GM04504 (cell line): ENCODE data around the gene CHMP1A.

Experiments used
- DNase-seq: peaks from one replicate; pipeline ENCODE4 v3.0.0-alpha.2; 2012; ENCODE audit warnings: low read depth

Gene CHMP1A

DNA sequence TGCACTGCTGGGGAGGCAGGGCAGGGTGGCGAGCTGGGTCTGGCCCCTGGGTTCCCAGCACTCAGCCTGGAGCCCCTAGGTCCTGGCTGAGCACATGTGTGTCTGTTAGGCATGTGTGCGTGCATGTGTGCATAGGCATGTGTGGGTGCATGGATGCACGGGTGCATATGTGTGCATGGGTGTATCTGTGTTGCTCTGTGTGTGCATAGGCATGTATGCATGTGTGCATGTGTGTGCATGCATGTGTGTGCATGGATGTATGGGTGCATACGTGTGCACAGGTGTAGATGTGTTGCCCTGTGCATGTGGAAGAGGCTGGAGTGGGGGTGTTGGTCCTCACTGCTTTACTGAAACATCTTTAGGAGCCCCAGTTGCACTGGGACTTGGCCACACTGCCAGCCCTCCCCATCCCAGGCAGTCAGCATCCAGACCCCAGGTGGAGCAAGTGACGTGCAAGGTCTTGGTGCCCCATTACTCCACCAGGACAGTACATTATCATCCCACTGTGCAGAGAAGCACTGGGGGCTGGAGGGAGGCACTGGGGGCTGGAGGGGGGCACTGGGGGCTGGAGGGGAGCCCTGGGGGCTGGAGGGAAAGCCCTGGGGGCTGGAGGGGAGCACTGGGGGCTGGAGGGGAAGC lies 54.4 kb downstream of the CHMP1A start:
- no peak for DNase-seq

DNA sequence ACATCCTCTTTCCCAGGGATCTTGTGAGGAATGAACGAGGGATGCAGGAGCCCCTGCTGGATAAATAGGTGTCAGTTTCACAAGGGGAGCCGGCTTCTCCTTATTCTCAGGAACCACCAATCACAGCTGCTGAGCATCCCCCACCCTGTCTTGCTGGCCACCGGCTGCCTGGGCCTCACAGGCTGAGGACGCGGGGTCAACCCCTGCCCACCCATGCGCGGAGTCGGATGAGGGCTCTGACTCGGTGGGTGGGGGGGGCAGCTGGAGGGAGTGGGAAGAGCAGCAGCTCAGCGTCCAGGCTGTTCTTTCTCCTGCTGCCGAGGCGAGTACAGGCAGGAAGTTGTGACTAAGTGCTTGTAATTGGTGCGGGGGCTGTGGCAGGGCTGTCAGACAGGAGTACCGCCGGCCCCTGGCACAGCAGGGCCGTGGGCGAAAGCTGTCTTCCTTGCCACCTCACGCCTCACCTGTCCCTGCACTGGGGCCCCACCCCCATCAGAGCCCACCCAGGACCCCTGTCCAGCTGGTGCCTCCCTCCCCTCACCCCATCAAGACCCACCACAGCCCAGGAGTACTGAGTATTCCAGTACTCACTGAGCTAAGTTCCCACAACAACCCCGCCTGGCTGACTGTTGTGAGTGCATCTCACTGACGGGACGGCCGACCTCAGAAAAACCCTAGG lies 55.1 kb downstream of the CHMP1A start:
- peak; percentile 42 for DNase-seq

DNA sequence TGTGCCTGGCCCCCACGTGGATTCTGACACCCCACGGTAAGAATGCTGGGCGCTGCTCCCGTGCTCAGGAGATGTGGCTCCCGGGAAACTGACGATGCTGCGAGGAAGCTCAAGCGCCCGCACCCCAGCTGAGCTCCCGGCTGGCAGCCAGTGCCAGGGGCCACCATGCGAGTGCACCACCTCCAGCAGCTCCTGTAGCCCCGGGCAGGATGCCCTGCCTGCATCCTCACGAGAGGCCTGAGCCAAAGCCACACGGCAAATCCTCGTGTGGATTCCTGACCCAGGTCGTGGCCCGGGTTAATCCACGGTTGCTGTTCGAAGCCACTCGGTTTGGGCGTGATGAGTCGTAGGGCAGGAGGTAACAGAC lies 55.6 kb downstream of the CHMP1A start:
- no peak for DNase-seq

DNA sequence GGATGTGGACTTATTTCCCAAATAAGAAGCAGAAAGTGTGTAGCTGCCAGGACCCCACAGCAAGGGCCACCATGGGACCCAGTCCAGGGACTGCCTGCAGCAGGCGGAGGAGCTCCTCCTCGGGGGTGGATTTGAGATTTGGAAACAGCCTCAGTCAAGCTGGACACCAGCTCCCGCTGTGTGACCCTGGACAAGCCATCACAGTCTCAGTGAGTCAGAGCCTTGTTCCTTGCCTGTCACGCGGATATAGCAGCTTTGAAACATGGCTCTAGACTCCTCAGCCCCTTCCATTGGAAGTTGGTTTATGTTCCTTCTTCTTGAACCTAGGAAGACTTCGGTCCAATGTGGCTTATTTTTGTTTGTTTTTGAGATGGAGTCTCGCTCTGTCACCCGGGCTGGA lies 56.6 kb downstream of the CHMP1A start:
- no peak for DNase-seq

DNA sequence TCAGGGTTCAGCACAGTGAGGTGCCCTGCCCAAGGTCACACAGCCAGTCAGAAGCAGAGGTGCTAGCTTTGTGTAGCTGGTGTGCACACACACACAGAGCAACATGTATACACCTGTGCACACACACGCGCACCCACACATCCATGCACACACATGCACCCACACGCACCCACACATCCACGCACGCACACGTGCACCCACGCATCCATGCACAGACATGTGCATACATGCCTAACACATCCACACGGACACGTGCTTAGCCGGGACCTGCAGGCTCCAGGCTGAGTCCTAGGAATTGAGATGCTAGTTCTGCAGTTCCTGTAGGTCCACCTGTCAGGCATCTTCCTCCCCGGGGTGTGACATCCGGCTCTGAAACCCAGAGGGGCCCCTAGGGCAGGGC lies 57.1 kb downstream of the CHMP1A start:
- DNase-seq: no peak

DNA sequence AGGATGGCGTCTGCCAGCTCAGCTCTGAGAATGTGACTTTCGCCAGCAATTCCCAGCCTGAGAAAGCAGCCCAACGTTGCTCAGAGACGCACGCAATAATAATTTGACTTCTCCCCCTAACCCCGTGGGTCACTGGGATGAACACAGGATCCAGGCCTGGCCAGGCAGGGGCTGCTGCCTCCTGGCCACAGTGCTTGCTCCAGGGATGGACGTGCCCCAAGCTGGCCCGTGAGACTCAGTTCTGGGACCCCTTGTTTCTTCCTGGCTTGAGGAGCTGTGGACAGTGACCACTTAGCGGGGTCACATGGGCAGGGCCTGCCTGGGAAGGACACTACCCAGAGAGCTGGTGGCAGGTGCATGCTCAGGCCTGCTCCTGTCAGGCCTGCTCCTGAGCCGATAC lies 57.6 kb downstream of the CHMP1A start:
- DNase-seq: no peak

DNA sequence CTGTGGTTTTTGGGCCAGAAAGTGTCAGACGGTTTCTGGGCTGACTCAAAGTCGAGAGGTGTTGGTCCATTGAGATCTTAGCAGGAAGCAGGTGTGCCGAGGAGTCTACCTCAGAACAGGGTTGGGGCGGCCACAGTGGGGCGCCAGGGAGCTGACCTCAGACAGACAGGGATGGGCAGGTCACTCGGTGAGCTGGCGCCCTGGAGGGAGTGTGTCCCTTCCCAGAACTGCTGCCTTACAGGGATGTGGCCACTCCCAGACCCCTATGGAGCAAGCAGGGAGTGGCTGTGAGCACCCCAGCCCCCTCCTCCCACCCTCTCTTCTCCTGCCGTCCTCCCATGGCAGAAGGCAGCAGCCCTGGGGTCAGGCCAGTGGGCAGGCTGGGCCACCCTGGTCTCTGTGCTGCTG lies 58.1 kb downstream of the CHMP1A start:
- DNase-seq: no peak

DNA sequence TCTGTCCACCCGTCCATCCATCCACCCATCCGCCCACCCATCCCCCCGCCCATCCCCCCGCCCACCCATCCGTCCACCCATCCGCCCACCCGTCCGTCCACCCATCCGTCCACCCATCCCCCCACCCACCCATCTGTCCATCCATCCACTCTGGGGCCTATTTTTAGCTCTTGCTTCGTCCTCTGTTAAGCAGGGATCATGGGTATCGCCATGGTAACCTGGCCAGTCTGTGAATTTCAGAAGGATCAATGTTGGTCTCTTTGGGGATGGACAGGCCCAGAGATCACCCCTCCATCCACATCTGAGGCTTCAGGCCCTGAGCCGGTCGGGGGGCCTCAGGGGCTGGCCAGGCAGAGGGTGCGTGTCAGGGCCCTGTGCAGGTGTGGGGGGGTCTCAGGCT lies 59.3 kb downstream of the CHMP1A start:
- DNase-seq: no peak

DNA sequence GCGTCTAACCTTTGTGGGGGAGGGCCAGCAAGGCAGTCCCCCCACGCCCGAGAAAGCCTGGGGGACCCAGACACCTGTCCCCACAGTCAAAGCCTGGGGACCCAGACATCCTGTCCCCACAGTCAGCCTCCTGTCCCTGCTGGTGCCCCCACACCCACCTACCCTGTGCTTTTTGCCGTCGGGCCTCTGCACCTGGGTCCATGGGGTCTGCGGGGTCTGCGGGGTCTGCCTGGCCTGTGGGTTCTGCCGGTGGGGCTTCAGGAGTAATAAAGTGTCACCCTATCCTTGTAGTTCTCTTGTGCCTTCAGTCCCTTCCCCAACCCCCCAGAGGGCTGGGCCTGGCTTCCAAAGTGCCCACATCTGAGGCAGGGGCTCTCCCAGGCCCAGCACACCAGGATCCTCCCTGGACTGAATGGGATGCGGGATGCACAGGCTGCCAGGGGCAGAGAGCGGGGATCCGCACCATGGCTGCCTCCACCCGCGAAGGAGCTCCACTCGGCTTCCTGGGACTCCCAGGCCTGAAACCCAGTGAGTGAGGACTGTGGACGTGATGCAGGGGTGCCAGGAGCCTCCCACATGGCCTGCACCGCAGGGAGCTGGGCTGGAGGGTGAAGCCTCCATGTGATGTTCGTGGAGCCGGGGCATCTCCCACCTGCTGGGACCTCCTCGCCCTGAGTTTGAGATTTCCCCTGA lies 60.4 kb downstream of the CHMP1A start:
- no peak for DNase-seq

DNA sequence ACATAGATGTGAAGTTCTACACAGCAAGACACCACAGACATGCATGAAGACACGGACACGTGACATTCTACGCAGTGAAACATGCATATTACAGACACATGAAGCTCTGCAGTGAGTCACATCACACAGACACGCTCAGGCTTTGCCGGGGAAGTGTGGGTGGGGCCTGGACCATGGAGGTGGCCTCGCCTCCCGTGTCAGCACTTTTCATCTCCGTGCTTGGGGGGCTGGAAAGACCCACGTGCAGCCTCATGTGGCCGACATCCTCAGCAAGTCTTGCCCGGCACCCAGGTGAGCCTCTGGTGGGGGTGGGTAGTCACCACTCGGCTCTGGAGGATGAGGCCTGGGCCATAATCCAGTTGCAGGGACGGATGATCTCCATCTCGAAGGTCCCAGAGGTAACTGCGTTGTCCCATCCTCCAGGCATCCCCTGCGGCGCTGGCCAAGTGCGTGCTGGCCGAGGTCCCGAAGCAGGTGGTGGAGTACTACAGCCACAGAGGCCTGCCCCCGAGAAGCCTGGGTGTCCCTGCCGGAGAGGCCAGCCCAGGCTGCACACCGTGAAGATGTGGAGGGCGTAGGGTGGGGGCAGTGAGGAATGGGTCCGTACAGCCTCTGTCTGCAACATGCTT lies 61.3 kb downstream of the CHMP1A start:
- DNase-seq: no peak

DNA sequence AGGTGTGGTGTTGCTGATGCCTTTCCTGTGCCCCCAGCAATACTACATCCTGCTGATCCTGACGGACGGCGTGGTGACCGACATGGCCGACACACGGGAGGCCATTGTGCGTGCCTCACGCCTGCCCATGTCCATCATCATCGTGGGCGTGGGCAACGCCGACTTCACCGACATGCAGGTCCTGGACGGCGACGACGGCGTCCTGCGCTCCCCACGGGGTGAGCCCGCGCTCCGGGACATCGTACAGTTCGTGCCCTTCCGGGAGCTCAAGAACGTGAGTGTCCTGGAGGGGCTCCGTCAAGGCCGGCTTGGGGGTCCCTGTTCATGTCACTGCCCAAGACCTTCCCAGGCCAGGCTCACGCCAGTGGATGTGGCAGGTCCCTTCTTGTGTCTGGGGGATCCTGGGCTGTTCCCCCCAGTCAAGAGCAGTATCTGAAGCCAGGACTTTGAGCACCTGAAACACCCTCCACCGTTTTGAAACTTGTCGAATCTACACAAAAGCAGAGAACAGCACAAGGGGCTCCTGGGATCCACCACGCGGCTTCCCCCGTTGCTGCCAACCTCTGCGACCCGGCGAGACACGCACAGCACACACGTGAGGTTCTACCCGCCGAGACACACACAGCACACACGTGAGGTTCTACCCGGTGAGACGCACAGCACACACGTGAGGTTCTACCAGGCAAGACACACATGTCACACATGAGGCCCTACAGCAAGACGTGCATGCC lies 62.0 kb downstream of the CHMP1A start:
- DNase-seq: no peak
